SIG-M5 treated with dmso at 0.1 percent for 504 hours (cell line): ENCODE data around the gene NDUFS6.

Experiments
- DNase-seq: peaks from one replicate; lab custom pipeline; 2025; ENCODE audit not compliant: unreplicated experiment; lab: John Stamatoyannopoulos, UW

Gene NDUFS6

DNA sequence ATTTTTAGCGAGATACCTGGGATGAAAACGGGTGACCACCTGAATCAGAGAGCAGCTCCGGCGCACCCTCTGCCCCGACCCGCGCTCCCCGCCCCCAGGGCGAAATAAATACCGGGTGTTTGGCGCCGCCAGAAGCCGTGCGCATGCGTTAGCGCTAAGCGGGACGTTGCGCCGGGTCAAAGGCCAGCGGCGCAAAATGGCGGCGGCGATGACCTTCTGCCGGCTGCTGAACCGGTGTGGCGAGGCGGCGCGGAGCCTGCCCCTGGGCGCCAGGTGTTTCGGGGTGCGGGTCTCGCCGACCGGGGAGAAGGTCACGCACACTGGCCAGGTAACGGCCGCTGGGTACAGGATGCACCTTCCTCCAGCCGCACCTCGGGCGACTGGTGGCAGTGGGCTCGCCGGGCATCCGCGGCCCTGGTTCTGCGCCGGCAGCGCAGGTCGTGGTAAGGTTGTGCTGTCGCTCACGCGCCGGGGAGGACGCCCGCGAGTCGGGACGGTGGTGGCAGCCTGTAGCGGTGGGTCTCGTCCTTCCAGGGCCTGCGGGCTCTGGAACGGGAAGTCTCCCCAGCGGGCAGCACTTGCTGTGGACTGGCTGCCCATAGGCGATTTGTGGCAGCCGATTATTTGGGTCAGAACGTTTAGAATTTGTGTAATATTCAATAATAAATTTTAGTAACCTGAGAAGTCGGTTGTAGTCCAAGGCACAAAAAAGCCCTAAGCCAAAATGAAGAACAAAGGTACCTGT, at the start of gene NDUFS6:
Gene NDUFS6, plus strand, starts transcription at position 186 of the 745 bp plus-strand sequence. Its CDS starts 11 bp downstream, at position 197.
- DNase-seq, result peak; percentile 65

GRCh38 chr5:1751864-1752822, 49.1 kb upstream of the NDUFS6 start:
- DNase-seq, result no peak

DNA sequence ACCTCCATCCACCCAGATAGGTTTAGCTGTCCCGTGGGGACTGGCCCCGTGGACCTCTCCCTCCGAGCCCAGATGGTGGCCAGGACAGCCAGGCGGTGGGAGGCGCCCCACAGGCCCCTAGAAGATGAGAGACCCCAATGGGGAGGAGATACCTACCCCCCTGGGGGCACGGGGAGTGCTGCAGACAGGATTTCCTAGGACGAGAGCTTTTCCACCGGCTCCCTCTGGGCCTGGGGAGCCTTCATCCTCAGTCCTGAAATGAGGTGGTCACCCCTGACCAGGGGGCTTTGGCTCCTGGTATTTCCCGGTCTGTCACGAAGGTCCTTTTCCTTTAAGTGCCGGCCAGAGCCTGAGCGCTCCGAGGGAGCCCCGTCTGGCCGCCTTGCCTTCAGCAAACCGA, 48.3 kb upstream of the NDUFS6 start:
- DNase-seq, result no peak

- no peak for DNase-seq
Observed at GRCh38 chr5:1753490-1753889, 47.7 kb upstream of the NDUFS6 start.

GRCh38 chr5:1754531-1755220, 46.5 kb upstream of the NDUFS6 start:
- DNase-seq, result no peak

- no peak for DNase-seq
Observed at GRCh38 chr5:1755321-1755949, 45.8 kb upstream of the NDUFS6 start.

DNA sequence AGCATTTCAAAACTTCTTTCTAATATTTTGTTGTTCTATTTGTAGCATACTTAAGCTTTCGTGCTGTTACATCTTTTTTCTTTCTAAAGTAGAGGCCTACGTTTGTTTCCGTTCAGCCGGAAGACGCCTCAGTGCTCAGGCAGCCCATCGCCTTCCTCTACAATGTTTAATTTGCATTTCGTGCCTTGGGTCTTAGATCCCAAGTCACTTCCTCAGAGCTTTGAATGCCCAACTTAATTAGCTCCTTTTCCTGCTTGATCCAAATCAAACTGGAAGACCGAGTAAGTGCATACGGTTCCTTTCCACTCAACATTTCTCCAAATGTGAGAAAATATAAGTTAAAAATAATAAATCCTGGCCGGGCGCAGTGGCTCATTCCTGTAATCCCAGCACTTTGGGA, 44.7 kb upstream of the NDUFS6 start:
- DNase-seq, result no peak

DNA sequence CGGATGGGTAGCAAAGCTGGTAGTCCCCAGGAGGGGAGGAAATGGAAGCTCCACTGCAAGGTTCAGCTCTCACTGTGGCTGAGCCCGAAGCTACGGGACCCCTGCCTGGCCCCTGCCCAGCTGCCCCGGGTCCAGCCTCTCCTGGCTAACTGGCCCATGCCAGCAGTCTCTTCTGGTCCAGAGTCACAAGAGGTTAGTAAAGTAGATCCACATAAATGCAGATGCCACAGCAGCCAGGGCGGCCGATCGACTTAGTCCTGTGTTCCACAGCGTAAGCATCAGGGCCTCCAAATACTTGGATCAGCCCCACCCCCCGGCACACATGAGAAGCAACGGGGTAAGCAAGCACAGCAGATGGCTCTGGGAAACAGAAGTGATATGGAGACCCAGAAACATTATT, 43.7 kb upstream of the NDUFS6 start:
- no peak for DNase-seq

- no peak for DNase-seq
Observed at GRCh38 chr5:1758574-1758973, 42.6 kb upstream of the NDUFS6 start.

GRCh38 chr5:1759378-1759970, 41.7 kb upstream of the NDUFS6 start:
- no peak for DNase-seq

GRCh38 chr5:1760231-1760630, 41.0 kb upstream of the NDUFS6 start:
- DNase-seq, result no peak

GRCh38 chr5:1760656-1761452, 40.4 kb upstream of the NDUFS6 start:
- DNase-seq, result no peak

DNA sequence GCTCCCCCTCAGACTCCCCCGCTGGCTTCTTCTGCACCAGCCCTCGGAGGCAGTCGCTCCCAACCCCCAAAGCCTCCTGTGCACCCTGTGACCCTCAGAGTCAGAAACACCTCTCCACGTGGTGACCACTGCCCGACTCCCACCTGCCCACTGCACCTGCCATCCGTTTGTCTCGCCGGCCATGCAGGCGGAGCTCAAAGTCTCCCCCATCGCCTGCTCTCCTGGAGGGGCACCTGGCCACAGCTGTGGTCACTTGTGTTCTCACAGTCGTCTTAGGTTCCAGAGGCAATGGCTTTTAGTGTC, 39.8 kb upstream of the NDUFS6 start:
- no peak for DNase-seq

DNA sequence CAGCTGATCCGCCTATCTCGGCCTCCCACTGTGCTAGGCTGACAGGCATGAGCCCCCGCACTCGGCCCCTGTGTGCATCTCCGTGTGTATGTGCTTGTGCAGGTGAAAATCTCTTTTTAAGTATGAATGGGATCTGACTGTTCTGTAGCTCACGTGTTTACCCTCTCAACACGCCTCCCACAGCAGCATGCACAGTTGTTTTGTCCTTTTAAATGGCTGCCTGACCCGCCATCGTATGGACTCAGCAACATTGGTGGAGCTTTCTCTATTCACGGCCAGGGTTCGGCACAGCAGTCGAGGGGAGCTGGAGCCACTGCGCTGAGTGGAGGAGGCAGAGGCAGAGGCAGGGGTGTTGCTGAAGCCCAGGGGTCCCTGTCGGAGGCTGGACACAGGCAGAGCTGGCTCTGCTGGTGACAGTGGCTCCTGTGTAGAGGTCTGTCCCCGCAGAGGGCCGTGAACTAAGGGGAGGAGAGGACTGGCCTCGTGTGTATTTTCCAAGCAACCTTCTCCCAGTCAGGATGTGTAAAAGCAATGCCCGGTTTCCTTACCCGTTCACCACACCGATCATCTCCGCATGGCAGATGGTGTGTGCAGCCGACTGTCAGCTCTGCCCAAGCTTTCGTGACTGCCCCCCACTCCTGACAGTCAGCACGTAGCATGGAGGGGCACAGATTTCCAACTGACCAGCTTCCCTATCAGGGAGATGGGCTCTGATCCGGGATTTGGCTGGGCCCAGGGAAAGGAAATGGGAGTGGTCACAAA, 38.9 kb upstream of the NDUFS6 start:
- no peak for DNase-seq

DNA sequence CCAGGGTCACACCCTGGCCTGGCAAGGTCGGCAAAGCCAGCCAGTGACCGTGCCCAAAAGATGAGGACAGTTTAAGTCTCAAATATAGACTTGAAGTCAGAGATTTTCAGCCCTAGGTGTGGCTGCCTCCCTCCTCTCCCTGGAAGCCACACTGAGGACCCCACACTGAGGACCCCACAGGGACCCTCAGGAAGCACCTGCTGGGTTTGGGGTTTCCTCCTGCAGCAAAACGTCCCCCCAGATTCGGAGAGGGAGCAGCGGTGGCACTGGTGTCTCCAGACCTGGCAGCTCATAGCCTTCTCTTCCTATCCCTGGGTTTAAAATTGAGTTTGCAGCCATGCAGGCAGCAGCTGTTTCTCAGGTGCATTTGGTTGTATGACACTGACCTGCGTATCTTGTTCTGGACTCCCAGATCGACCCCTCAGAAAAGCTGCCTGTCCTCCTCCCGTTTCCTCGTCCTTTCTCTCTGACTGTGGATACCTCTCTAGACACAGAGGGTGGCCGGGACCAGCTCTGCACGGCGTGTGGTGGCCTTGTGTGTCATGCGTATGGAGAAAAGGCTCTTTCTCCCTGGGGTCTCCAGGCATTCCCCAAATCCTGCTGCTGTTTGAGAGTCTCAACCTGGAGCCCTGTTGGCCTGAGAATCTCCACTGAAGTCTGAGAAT, 38.2 kb upstream of the NDUFS6 start:
- no peak for DNase-seq

GRCh38 chr5:1763548-1763911, 37.7 kb upstream of the NDUFS6 start:
- DNase-seq, result peak; percentile 5

GRCh38 chr5:1763960-1764605, 37.1 kb upstream of the NDUFS6 start:
- DNase-seq, result no peak

GRCh38 chr5:1764606-1764960, 36.6 kb upstream of the NDUFS6 start:
- no peak for DNase-seq
